B cell (primary cell): ENCODE results near the gene VWA8. TPM values are rescaled to one million over a fixed set of nuclear protein-coding genes. Genes with fewer than 3 reads are reported as not detected.

Experiments
- ATAC-seq: fragments of 200-7000 bp; cut with Tn5 transposase; one replicate; pipeline ENCODE4 v1.10.0; 2021; ENCODE audit warnings: low read depth, mild to moderate bottlenecking, moderate number of reproducible peaks, moderate library complexity
- CTCF ChIA-PET: fragments of 350-600 bp; sonication (Branson Sonifier 250); formaldehyde crosslinking; loops from one replicate; lab custom pipeline; 2021; ENCODE audit warnings: antibody characterized with exemption, inconsistent platforms; lab: Charles Lee
- POLR2A ChIA-PET: fragments of 350-600 bp; sonication (Branson Sonifier 250); formaldehyde crosslinking; loops from one replicate; lab custom pipeline; 2021; ENCODE audit warnings: antibody characterized with exemption; lab: Charles Lee
- DNase-seq: peaks from one replicate; pipeline ENCODE4 v3.0.0; 2013
- H2AFZ ChIP-seq: 2 replicates; pipeline ENCODE4 v1.6.1; 2012; ENCODE audit warnings: mild to moderate bottlenecking, low read depth, low read length; ENCODE audit not compliant: insufficient read depth, poor library complexity, severe bottlenecking
- H3K27ac ChIP-seq, 2 donors: 1 replicate in 1 of 2; 2 replicates in 1 of 2; pipeline ENCODE4 v1.5.1; 2012 to 2013; ENCODE audit warnings: low read length in 2 of 2, mild to moderate bottlenecking in 2 of 2, moderate library complexity in 1 of 2
- H3K27me3 ChIP-seq, 4 experiments: fragments of 200-600 bp in 1 of 4; sonication (generic) in 1 of 4; replicated peaks in 1 of 4; 1 replicate in 2 of 4; 2 replicates in 2 of 4; pipeline versions ENCODE4 v1.6.1 to v1.7.0; 2013 to 2016; ENCODE audit warnings: low read length in 3 of 4, mild to moderate bottlenecking in 2 of 4, mixed read lengths in 1 of 4, moderate library complexity in 1 of 4; ENCODE audit not compliant: insufficient read depth in 4 of 4, control insufficient read depth in 3 of 4; ENCODE audit errors: control extremely low read depth in 1 of 4
- H3K36me3 ChIP-seq, 2 experiments: replicated peaks in 1 of 2; 1 replicate in 1 of 2; 2 replicates in 1 of 2; pipeline versions ENCODE4 v1.6.1 to v1.7.1; 2013; ENCODE audit warnings: low read length in 1 of 2; ENCODE audit not compliant: insufficient read depth in 2 of 2, control insufficient read depth in 1 of 2; ENCODE audit errors: control extremely low read depth in 1 of 2, extremely low read depth in 1 of 2
- H3K4me1 ChIP-seq, 2 donors: fragments of 200-600 bp in 1 of 2; sonication (generic) in 1 of 2; 1 replicate in 1 of 2; 2 replicates in 1 of 2; pipeline versions ENCODE4 v1.5.1 to v1.6.1; 2013 to 2017; ENCODE audit warnings: low read length in 2 of 2; ENCODE audit not compliant: control insufficient read depth in 2 of 2, insufficient read depth in 2 of 2
- H3K4me2 ChIP-seq: replicated peaks from 2 replicates; pipeline ENCODE3; 2012; ENCODE audit warnings: mild to moderate bottlenecking, low read depth, low read length; ENCODE audit not compliant: poor library complexity, severe bottlenecking
- H3K4me3 ChIP-seq, 5 experiments: fragments of 200-600 bp in 1 of 5; sonication (generic) in 1 of 5; 1 replicate in 3 of 5; 2 replicates in 2 of 5; pipeline versions ENCODE4 v1.5.1 to v1.7.0; 2011 to 2016; ENCODE audit warnings: low read length in 4 of 5, mild to moderate bottlenecking in 4 of 5, low read depth in 2 of 5, control low read depth in 1 of 5, moderate library complexity in 1 of 5; ENCODE audit not compliant: insufficient read depth in 1 of 5; ENCODE audit errors: control extremely low read depth in 1 of 5, extremely low read depth in 1 of 5
- H3K79me2 ChIP-seq: fragments of 200-600 bp; sonication (generic); one replicate; pipeline ENCODE4 v1.6.0; 2016; ENCODE audit warnings: low read length; ENCODE audit not compliant: control insufficient read depth, insufficient read depth
- H3K9ac ChIP-seq: fragments of 200-600 bp; sonication (generic); 2 replicates; pipeline ENCODE4 v1.6.1; 2017; ENCODE audit warnings: mild to moderate bottlenecking, low read length, moderate library complexity
- H3K9me3 ChIP-seq, 3 donors: one replicate each; pipeline versions ENCODE4 v1.6.1 to v1.7.1; 2013; ENCODE audit warnings: low read length in 2 of 3; ENCODE audit not compliant: control insufficient read depth in 2 of 3, insufficient read depth in 1 of 3; ENCODE audit errors: control extremely low read depth in 1 of 3
- H4K20me1 ChIP-seq: 2 replicates; pipeline ENCODE4 v1.6.0; 2012; ENCODE audit warnings: mild to moderate bottlenecking, low read length; ENCODE audit not compliant: insufficient read depth, control insufficient read depth, poor library complexity, severe bottlenecking
- H3K27ac Mint-ChIP-seq: one replicate; pipeline ENCODE4 v1.8.0; 2021; ENCODE audit warnings: mixed read lengths
- H3K27me3 Mint-ChIP-seq: one replicate; pipeline ENCODE4 v1.8.0; 2021; ENCODE audit warnings: mixed read lengths
- H3K4me1 Mint-ChIP-seq: one replicate; pipeline ENCODE4 v1.8.0; 2021; ENCODE audit warnings: mixed read lengths
- H3K4me3 Mint-ChIP-seq: one replicate; pipeline ENCODE4 v1.8.0; 2021; ENCODE audit warnings: mixed read lengths
- H3K9me3 Mint-ChIP-seq: one replicate; pipeline ENCODE4 v1.8.0; 2022; ENCODE audit warnings: mixed read lengths; ENCODE audit not compliant: insufficient read depth
- EZH2 ChIP-seq: IDR thresholded peaks from 2 replicates; pipeline ENCODE4 v1.6.1; 2012; ENCODE audit warnings: borderline replicate concordance, low read depth, mild to moderate bottlenecking, moderate library complexity, low read length; ENCODE audit not compliant: insufficient read depth, poor library complexity, severe bottlenecking
- WGBS: methylation state at CpG from one replicate; pipeline ENCODE4 v1.1.5; 2013; ENCODE audit warnings: missing lambda C conversion rate; ENCODE audit not compliant: insufficient coverage; 5-methylcytosine and 5-hydroxymethylcytosine counted together
- intact Hi-C: fragments of 100-400 bp; cut with micrococcal nuclease; formaldehyde crosslinking; loops from one replicate; pipeline ENCODE4 v1.10.0; 2022
- polyA plus RNA-seq: library from polyadenylated mRNA; depleted of rRNA; stranded (reverse); fragments of >200 nt; gene quantifications from 2 replicates; pipeline ENCODE4 v1.2.3, GENCODE V29; 2012
- total RNA-seq, 2 donors: library from RNA; stranded (reverse); fragments of 120-200 nt in 1 of 2; gene quantifications; 1 replicate in 1 of 2; 2 replicates in 1 of 2; pipeline versions ENCODE4 v1.2.3 to v1.2.4, GENCODE V29; 2013 to 2022
- TF ChIP-seq, protein P1 (sequence below): fragments of 200-600 bp; IDR thresholded peaks from one replicate; pipeline ENCODE4 v1.8.0; 2022; ENCODE audit warnings: antibody characterized with exemption, mild to moderate bottlenecking

VWA8 gene
- total and polyA plus RNA-seq, 2 donors (not counting 1 experiment from before 2014, with no cell fraction given) = 6.0 to 19.7 TPM

DNA sequence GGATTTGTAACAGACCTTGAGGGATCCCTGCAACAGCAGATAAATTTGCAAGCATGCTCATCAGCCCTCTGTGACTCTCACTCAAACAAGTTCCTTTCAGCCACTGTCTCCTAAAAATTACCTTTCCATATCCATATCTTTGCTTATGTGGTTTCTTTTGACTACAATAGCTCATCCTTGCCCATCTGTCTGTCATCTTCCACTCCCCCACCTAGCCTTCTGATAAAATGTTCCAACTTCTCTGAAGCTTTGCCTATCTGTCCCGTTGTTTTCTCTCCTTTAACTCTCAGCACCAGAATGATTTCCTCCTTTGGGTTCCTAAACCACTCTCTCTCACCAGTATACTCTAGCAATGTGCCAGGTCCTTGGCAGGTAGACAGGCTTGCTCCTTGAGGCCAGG, 194.5 kb downstream of the VWA8 start:
- Histone ChIP-seq H3K9me3 (no peaks in the 10 kb centered on the region), H3K4me1 (no peaks in the 10 kb centered on the region), H3K27me3 (no peaks in the 10 kb centered on the region), H3K79me2 (no peaks in the 10 kb centered on the region), H3K4me3 (no peak overlapping the region), H3K36me3 (no peaks in the 10 kb centered on the region), H2AFZ (no peak overlapping the region), H4K20me1 (no peaks in the 10 kb centered on the region), H3K4me2 (no peak overlapping the region), H3K27ac (no peak overlapping the region), H3K9ac (no peak overlapping the region)
- no peaks in the 10 kb centered on the region for H3K9me3 Mint-ChIP-seq
- POLR2A ChIA-PET = no interaction called here
- intact Hi-C loops = no loop called here
- no peaks in the 10 kb centered on the region for H3K27me3 Mint-ChIP-seq
- no peak for TF ChIP-seq EZH2
- TF ChIP-seq, protein P1, sequence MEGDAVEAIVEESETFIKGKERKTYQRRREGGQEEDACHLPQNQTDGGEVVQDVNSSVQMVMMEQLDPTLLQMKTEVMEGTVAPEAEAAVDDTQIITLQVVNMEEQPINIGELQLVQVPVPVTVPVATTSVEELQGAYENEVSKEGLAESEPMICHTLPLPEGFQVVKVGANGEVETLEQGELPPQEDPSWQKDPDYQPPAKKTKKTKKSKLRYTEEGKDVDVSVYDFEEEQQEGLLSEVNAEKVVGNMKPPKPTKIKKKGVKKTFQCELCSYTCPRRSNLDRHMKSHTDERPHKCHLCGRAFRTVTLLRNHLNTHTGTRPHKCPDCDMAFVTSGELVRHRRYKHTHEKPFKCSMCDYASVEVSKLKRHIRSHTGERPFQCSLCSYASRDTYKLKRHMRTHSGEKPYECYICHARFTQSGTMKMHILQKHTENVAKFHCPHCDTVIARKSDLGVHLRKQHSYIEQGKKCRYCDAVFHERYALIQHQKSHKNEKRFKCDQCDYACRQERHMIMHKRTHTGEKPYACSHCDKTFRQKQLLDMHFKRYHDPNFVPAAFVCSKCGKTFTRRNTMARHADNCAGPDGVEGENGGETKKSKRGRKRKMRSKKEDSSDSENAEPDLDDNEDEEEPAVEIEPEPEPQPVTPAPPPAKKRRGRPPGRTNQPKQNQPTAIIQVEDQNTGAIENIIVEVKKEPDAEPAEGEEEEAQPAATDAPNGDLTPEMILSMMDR = no peak
- no peak for ATAC-seq
- no peak overlapping the region for H3K4me3 Mint-ChIP-seq
- DNase-seq = no peak
- 100% methylated on average over 1 of the region's 1 CpG for WGBS
- no peaks in the 10 kb centered on the region for H3K4me1 Mint-ChIP-seq
- H3K27ac Mint-ChIP-seq = no peak overlapping the region
- CTCF ChIA-PET = no interaction called here

DNA sequence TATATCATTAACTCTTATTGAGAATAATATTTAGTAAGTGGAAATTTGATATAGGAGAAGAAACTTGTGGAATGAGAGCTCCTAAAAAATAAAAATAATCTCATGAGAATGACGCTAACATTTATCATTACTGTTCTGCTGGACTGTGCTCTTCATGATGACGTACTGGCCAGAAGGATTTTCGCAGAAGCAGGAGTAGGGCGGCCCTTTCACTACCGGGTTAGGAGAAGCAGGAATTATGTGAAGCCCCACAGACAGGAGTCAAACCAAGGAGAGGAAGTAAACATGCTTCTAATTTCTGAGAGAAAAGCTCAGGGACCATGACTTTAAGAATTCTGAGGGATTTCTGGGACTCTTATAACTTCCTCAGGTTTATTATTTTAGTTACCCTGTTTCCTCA, 195.1 kb downstream of the VWA8 start:
- Mint-ChIP-seq H3K27me3 (no peaks in the 10 kb centered on the region), H3K9me3 (no peaks in the 10 kb centered on the region), H3K4me1 (no peaks in the 10 kb centered on the region), H3K27ac (no peak overlapping the region), H3K4me3 (no peak overlapping the region)
- Histone ChIP-seq H3K9ac (no peak overlapping the region), H3K4me1 (no peaks in the 10 kb centered on the region), H3K4me3 (no peak overlapping the region), H3K27ac (no peak overlapping the region), H3K27me3 (no peaks in the 10 kb centered on the region), H4K20me1 (no peaks in the 10 kb centered on the region), H3K36me3 (peaks cover 0 to 2% of the 10 kb centered on the region in 2 experiments), H3K79me2 (no peaks in the 10 kb centered on the region), H3K9me3 (no peaks in the 10 kb centered on the region), H3K4me2 (no peak overlapping the region), H2AFZ (no peak overlapping the region)
- TF ChIP-seq EZH2 = no peak
- TF ChIP-seq, protein P1 = no peak
- POLR2A ChIA-PET = no interaction called here
- CTCF ChIA-PET = no interaction called here
- DNase-seq = no peak
- 96% methylated on average over 4 of the region's 5 CpGs for WGBS
- intact Hi-C loops = no loop called here
- no peak for ATAC-seq
